ENCODE measurements around the gene EXPH5. TPM values are rescaled to one million over a fixed set of nuclear protein-coding genes. Genes with fewer than 3 reads are reported as not detected.

The EXPH5 gene
- total and polyA plus RNA-seq, 2 of the 8 experiments (the other 6 are each of a cell fraction or from before 2014, with no cell fraction given), result 1.1 to 11.5 TPM

- H3K9me3 ChIP-seq (ENCODE audit: insufficient read depth in 2 of 2, low read depth in 1 of 2, low read length in 1 of 2), result no peaks in the 10 kb centered on the region
- H2BK120ac ChIP-seq (replicated peaks; ENCODE audit: low read depth, low read length), result no peak overlapping the region
- H3K4me3 ChIP-seq (ENCODE audit: extremely low read depth in 1 of 4, insufficient read depth in 2 of 4, low read depth in 3 of 4, low read length in 4 of 4), result no peak overlapping the region
- no peaks in the 10 kb centered on the region for H3K79me2 ChIP-seq (ENCODE audit: control insufficient read depth in 1 of 2, insufficient read depth in 2 of 2, low read length in 2 of 2)
- H3K9ac ChIP-seq (replicated peaks in 1 of 4; ENCODE audit: extremely low read depth in 1 of 4, low read depth in 3 of 4, low read length in 3 of 4), result no peak overlapping the region
- CTCF ChIA-PET (ENCODE audit: partially characterized antibody), result no interaction called here
- H3K23me2 ChIP-seq (ENCODE audit: low read depth, low read length), result no peaks in the 10 kb centered on the region
- no peaks in the 10 kb centered on the region for H3K4me1 ChIP-seq (replicated peaks in 1 of 4; ENCODE audit: control insufficient read depth in 3 of 4, insufficient read depth in 4 of 4, low read length in 3 of 4)
- H4K91ac ChIP-seq (replicated peaks; ENCODE audit: insufficient read length, low read length), result no peak overlapping the region
- H2AK5ac ChIP-seq (ENCODE audit: low read depth, low read length), result no peak overlapping the region
- no peak overlapping the region for H2BK5ac ChIP-seq (ENCODE audit: low read depth, low read length)
- no peak overlapping the region for H3K18ac ChIP-seq (ENCODE audit: extremely low read depth, low read length)
- no peak overlapping the region for H3K14ac ChIP-seq (ENCODE audit: insufficient read length)
- H3K27me3 ChIP-seq (replicated peaks in 1 of 4; ENCODE audit: control insufficient read depth in 3 of 4, extremely low read depth in 1 of 4, insufficient read depth in 3 of 4, low read length in 3 of 4), result no peaks in the 10 kb centered on the region
- H2BK15ac ChIP-seq (ENCODE audit: low read length), result no peak overlapping the region
- H3K27ac ChIP-seq (ENCODE audit: low read depth, low read length), result no peak overlapping the region
- H4K8ac ChIP-seq (ENCODE audit: extremely low read depth, insufficient read depth, low read length), result no peak overlapping the region
- no peaks in the 10 kb centered on the region for H3K79me1 ChIP-seq (ENCODE audit: low read depth, low read length)
- H3K23ac ChIP-seq (ENCODE audit: insufficient read length), result no peak overlapping the region
- FAIRE-seq (no peak), DNase-seq (ENCODE audit: low read depth in 1 of 2, low spot score in 2 of 2) (no peak)
- no peak overlapping the region for H3K56ac ChIP-seq (replicated peaks; ENCODE audit: insufficient read length, low read depth, low read length)
- peaks cover 4 to 11% (median 8%) of the 10 kb centered on the region in 4 experiments; a peak in 6 of 8 replicates for H3K36me3 ChIP-seq (ENCODE audit: control insufficient read depth in 2 of 4, insufficient read depth in 4 of 4, low read length in 3 of 4)
- no peak for TF ChIP-seq USF2 (IDR thresholded peaks at IDR 0.05; ENCODE audit: low read length)
- no peak for TF ChIP-seq SIRT6 (IDR thresholded peaks at IDR 0.05; ENCODE audit: low read length)
- TF ChIP-seq EP300 (IDR thresholded peaks at IDR 0.05; ENCODE audit: borderline replicate concordance in 1 of 2, low read depth in 2 of 2, low read length in 2 of 2), result no peak
- TF ChIP-seq BRCA1 (IDR thresholded peaks at IDR 0.05; ENCODE audit: low read depth, low read length), result no peak
- TF ChIP-seq KDM1A (IDR thresholded peaks at IDR 0.05; ENCODE audit: borderline replicate concordance, low read length), result no peak
- no peak for TF ChIP-seq CREB1 (IDR thresholded peaks at IDR 0.05)
- no peak for TF ChIP-seq KDM4A (IDR thresholded peaks at IDR 0.05; ENCODE audit: low read depth, low read length, severe bottlenecking)
- no peak for TF ChIP-seq BACH1 (IDR thresholded peaks at IDR 0.05; ENCODE audit: low read length)
- TF ChIP-seq HDAC2 (IDR thresholded peaks at IDR 0.05; ENCODE audit: borderline replicate concordance in 1 of 2, low read depth in 2 of 2, low read length in 2 of 2), result no peak
- no peak for TF ChIP-seq TCF12 (IDR thresholded peaks at IDR 0.05; ENCODE audit: low read depth, low read length)
- TF ChIP-seq E2F6 (IDR thresholded peaks at IDR 0.05), result no peak
- no peak overlapping the region for H2BK12ac ChIP-seq (ENCODE audit: low read depth, low read length)
- WGBS, 2 experiments (ENCODE audit: extremely low coverage in 1 of 2, insufficient coverage in 1 of 2, insufficient read length in 1 of 2, insufficient replicate concordance in 2 of 2, low coverage in 1 of 2, low lambda C conversion rate in 2 of 2, missing lambda C conversion rate in 1 of 2), result 93% methylated on average over 10 of the region's 10 CpGs; no CpG with 5 or more reads in 1 of the 2 experiments
- no peak overlapping the region for H3K4me2 ChIP-seq (ENCODE audit: insufficient read depth in 1 of 2, low read depth in 2 of 2, low read length in 2 of 2)
- POLR2A ChIA-PET (ENCODE audit: partially characterized antibody), result no interaction called here
- no peak overlapping the region for H2BK20ac ChIP-seq (ENCODE audit: low read length)
- H4K5ac ChIP-seq (ENCODE audit: insufficient read length, low read depth, low read length), result no peak overlapping the region
- H3K4ac ChIP-seq (replicated peaks; ENCODE audit: insufficient read length, low read depth, low read length), result no peak overlapping the region
- no peak overlapping the region for H2AFZ ChIP-seq (ENCODE audit: low read length)
- no peaks in the 10 kb centered on the region for H4K20me1 ChIP-seq (replicated peaks in 1 of 2; ENCODE audit: control insufficient read depth in 1 of 2, insufficient read depth in 2 of 2, low read length in 2 of 2)
Measured at GRCh38 chr11:108518581-108518980, 75.0 kb downstream of the EXPH5 start.
